K562 (cell line): ENCODE results near the gene SLC10A4. TPM values are rescaled to one million over a fixed set of nuclear protein-coding genes. Genes with fewer than 3 reads are reported as not detected.
A peak's percentile ranks its signal among the peaks of the same experiment; 100 is the strongest.
"Not testable (repeated sequence)": the region's sequence is repeated elsewhere in the genome, so short reads cannot be mapped to it uniquely, and the experiment has no call there.

Experiments used
- ATAC-seq: fragments of 200-7000 bp; cut with Tn5 transposase; 3 replicates; pipeline ENCODE4 v1.9.1; 2020; ENCODE audit warnings: moderate library complexity
- BruUV-seq: library from RNA; stranded (reverse); fragments of 400-500 nt; replicated peaks from 2 replicates; lab custom pipeline; 2021; lab: Mats Ljungman, UMichigan
- CTCF ChIA-PET: fragments of 300-600 bp; formaldehyde crosslinking; extraction: SDS; loops from one replicate; lab custom pipeline; 2021; ENCODE audit warnings: low intra/inter-chr PET ratio; lab: Yijun Ruan, JAX
- POLR2A ChIA-PET: fragments of 300-600, 350-650 bp; sonication (Branson Sonifier 250); formaldehyde crosslinking; extraction: SDS; loops from one replicate; lab custom pipeline; 2021; ENCODE audit warnings: antibody characterized with exemption, inconsistent platforms; lab: Yijun Ruan, JAX
- DNase-seq, 4 experiments: peaks; one replicate each; pipeline versions ENCODE4 v3.0.0 to v3.0.0-alpha.2; 2011 to 2018; ENCODE audit warnings: low spot score in 3 of 4, mixed read lengths in 3 of 4; ENCODE audit errors: extremely low read depth in 1 of 4
- FAIRE-seq: peaks from 2 replicates; lab custom pipeline; 2011; peaks lifted over from hg19 to GRCh38; lab: Jason Lieb, UNC
- H2AFZ ChIP-seq: 2 replicates; pipeline ENCODE4 v1.6.0; 2011; ENCODE audit warnings: low read depth, low read length, control low read depth, inconsistent platforms
- H3K27ac ChIP-seq: fragments of 200-600 bp; 3 replicates; pipeline ENCODE4 v1.8.0; 2011; ENCODE audit warnings: low read depth, mild to moderate bottlenecking, control low read depth, inconsistent platforms, low read length, moderate library complexity, mixed read lengths; ENCODE audit errors: extremely low read depth
- H3K27me3 ChIP-seq, 2 experiments: fragments of 300-600 bp in 1 of 2; 2 replicates in 1 of 2; 3 replicates in 1 of 2; pipeline versions ENCODE4 v1.6.0 to v1.8.0; 2011; ENCODE audit warnings: inconsistent platforms in 2 of 2, low read length in 2 of 2, mild to moderate bottlenecking in 1 of 2, mixed read lengths in 1 of 2, moderate library complexity in 1 of 2; ENCODE audit not compliant: control insufficient read depth in 2 of 2, insufficient read depth in 2 of 2
- H3K36me3 ChIP-seq: fragments of 300-600 bp; 3 replicates; pipeline ENCODE4 v1.8.0; 2011; ENCODE audit warnings: mild to moderate bottlenecking, low read length, inconsistent platforms; ENCODE audit not compliant: control insufficient read depth, insufficient read depth
- H3K4me1 ChIP-seq, 2 experiments: fragments of 200-600 bp in 1 of 2; replicated peaks in 1 of 2; 2 replicates in 1 of 2; 3 replicates in 1 of 2; pipeline versions ENCODE4 v1.5.1 to v1.8.0; 2011; ENCODE audit warnings: inconsistent platforms in 2 of 2, low read length in 2 of 2, mild to moderate bottlenecking in 1 of 2, mixed read lengths in 1 of 2, moderate library complexity in 1 of 2; ENCODE audit not compliant: control insufficient read depth in 2 of 2, insufficient read depth in 2 of 2
- H3K4me2 ChIP-seq: 2 replicates; pipeline ENCODE4 v1.6.1; 2011; ENCODE audit warnings: low read length, control low read depth, inconsistent platforms, mixed read lengths; ENCODE audit not compliant: insufficient read depth
- H3K4me3 ChIP-seq: fragments of 200-600 bp; sonication (generic), shearing (Covaris generic); 2 replicates; pipeline ENCODE4 v1.5.1; 2016; ENCODE audit warnings: control low read depth, inconsistent platforms
- H3K79me2 ChIP-seq: fragments of 200-600 bp; 3 replicates; pipeline ENCODE4 v1.8.0; 2011; ENCODE audit warnings: low read length, inconsistent platforms; ENCODE audit not compliant: control insufficient read depth, insufficient read depth
- H3K9ac ChIP-seq, 2 experiments: 2 replicates each; pipeline versions ENCODE4 v1.6.0 to v1.6.1; 2011; ENCODE audit warnings: low read depth in 2 of 2, low read length in 2 of 2, control low read depth in 1 of 2, inconsistent platforms in 1 of 2, mild to moderate bottlenecking in 1 of 2, mixed read lengths in 1 of 2; ENCODE audit not compliant: insufficient read depth in 1 of 2
- H3K9me1 ChIP-seq: one replicate; pipeline ENCODE4 v1.6.0; 2011; ENCODE audit warnings: inconsistent platforms, mild to moderate bottlenecking, low read length, moderate library complexity; ENCODE audit not compliant: control insufficient read depth, insufficient read depth
- H3K9me3 ChIP-seq: replicated peaks from 2 replicates; pipeline ENCODE4 v1.5.1; 2011; ENCODE audit warnings: low read depth, low read length, inconsistent platforms; ENCODE audit not compliant: control insufficient read depth, insufficient read depth
- H4K20me1 ChIP-seq: replicated peaks from 2 replicates; pipeline ENCODE4 v1.6.1; 2011; ENCODE audit warnings: low read length, inconsistent platforms, mixed read lengths; ENCODE audit not compliant: control insufficient read depth, insufficient read depth
- CC2D1A ChIP-seq: fragments of 450-650 bp; IDR thresholded peaks from 2 replicates; pipeline ENCODE4 v1.6.1; 2017; ENCODE audit warnings: mild to moderate bottlenecking
- CHD2 ChIP-seq: IDR thresholded peaks from 2 replicates; pipeline ENCODE4 v1.6.1; 2011; ENCODE audit warnings: low read depth, low read length
- CREM ChIP-seq: IDR thresholded peaks from 2 replicates; pipeline ENCODE4 v1.6.1; 2014; ENCODE audit warnings: antibody characterized with exemption, low read depth
- L3MBTL2 ChIP-seq: fragments of 450-650 bp; IDR thresholded peaks from 2 replicates; pipeline ENCODE4 v1.6.1; 2016; ENCODE audit warnings: mild to moderate bottlenecking, moderate library complexity
- NRF1 ChIP-seq, 2 experiments: fragments of 450-650 bp; IDR thresholded peaks in 1 of 2; conservative IDR thresholded peaks in 1 of 2; 2 replicates each; pipeline ENCODE4 v1.6.1; 2014; ENCODE audit warnings: mild to moderate bottlenecking in 2 of 2
- SPI1 ChIP-seq: IDR thresholded peaks from 2 replicates; pipeline ENCODE4 v1.6.1; 2011; ENCODE audit warnings: low read depth, low read length, control low read depth, borderline replicate concordance
- ZNF766 ChIP-seq: fragments of 200-800 bp; sonication (Bioruptor generic); conservative IDR thresholded peaks from 2 replicates; pipeline ENCODE4 v1.6.1; 2016; ENCODE audit warnings: missing genetic modification characterization, missing compliant biosample characterization
- WGBS: fragments of 100-300 bp; shearing (Covaris generic); methylation state at CpG from one replicate; pipeline ENCODE4 v1.1.6; 2016; ENCODE audit warnings: low coverage, mixed read lengths; ENCODE audit not compliant: insufficient coverage; ENCODE audit errors: missing lambda C conversion rate; 5-methylcytosine and 5-hydroxymethylcytosine counted together
- in situ Hi-C: fragments of 300-500 bp; cut with MboI; formaldehyde crosslinking; loops from 4 replicates; pipeline ENCODE4 v1.15.0; 2018; ENCODE audit warnings: inconsistent platforms, mixed read lengths
- intact Hi-C: fragments of 100-400 bp; cut with micrococcal nuclease; formaldehyde crosslinking; loops from 2 replicates; pipeline ENCODE4 v1.14.2; 2022
- polyA plus RNA-seq, 8 experiments: library from polyadenylated mRNA; depleted of rRNA in 4 of 8; stranded (reverse) in 5 of 8; unstranded in 3 of 8; fragments of >200 nt; fragmentation: Nextera tagmentation in 2 of 8; fragmentation: Illumina TruSeq in 1 of 8; extraction: Ambion mirVana in 2 of 8; extraction: Trizol in 1 of 8; gene quantifications; 2 replicates each; pipeline versions ENCODE4 v1.2.1 to v1.2.3, GENCODE V29; 2011 to 2014; ENCODE audit warnings: inconsistent platforms in 1 of 8, missing spikeins in 1 of 8
- total RNA-seq, 7 experiments: library from RNA; depleted of rRNA in 6 of 7; stranded (reverse); fragments of >200 nt in 6 of 7; fragmentation: Illumina TruSeq in 2 of 7; extraction: Trizol in 2 of 7; gene quantifications; 2 replicates each; pipeline versions ENCODE4 v1.2.1 to v1.2.3, GENCODE V29; 2011 to 2021; ENCODE audit warnings: low replicate concordance in 1 of 7
- TF ChIP-seq, protein P1 (sequence below): fragments of 450-650 bp; IDR thresholded peaks from 2 replicates; pipeline ENCODE4 v1.6.1; 2016

The SLC10A4 gene
- total and polyA plus RNA-seq, 9 of the 15 experiments (the other 6 are each of a cell fraction or from before 2014, with no cell fraction given) = 2.5 to 16.9 (median 9.3) TPM

GRCh38 chr4:48440914-48441313 lies 42.2 kb upstream of the SLC10A4 start:
- FAIRE-seq = peak; percentile 49

More at GRCh38 chr4:48440914-48441313, 42.2 kb upstream of the SLC10A4 start:
- DNase-seq (peak in 1 of 4 experiments; percentile 18), ATAC-seq (peak; percentile 52)
- H3K27ac ChIP-seq, H3K4me3 ChIP-seq, CTCF ChIA-PET, in situ Hi-C loops, H3K9ac ChIP-seq, H2AFZ ChIP-seq, H3K79me2 ChIP-seq, H3K36me3 ChIP-seq, BruUV-seq, H4K20me1 ChIP-seq, H3K9me3 ChIP-seq, H3K27me3 ChIP-seq, H3K9me1 ChIP-seq, H3K4me1 ChIP-seq, H3K4me2 ChIP-seq: not testable (repeated sequence)
- TF ChIP-seq, protein P1, sequence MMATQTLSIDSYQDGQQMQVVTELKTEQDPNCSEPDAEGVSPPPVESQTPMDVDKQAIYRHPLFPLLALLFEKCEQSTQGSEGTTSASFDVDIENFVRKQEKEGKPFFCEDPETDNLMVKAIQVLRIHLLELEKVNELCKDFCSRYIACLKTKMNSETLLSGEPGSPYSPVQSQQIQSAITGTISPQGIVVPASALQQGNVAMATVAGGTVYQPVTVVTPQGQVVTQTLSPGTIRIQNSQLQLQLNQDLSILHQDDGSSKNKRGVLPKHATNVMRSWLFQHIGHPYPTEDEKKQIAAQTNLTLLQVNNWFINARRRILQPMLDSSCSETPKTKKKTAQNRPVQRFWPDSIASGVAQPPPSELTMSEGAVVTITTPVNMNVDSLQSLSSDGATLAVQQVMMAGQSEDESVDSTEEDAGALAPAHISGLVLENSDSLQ = peak; percentile 34; the same call in 1 of the 2 replicates
- TF ChIP-seq NRF1 (conservative IDR thresholded peaks at IDR 0.05 in 1 of 2, IDR thresholded peaks at IDR 0.05 in 1 of 2) (0 out of 4 replicates have a peak, but pooled peaks have one; percentile 22 to 23), CREM (peak; percentile 37; the same call in 1 of the 2 replicates), SPI1 (peak; percentile 20; the same call in 1 of the 2 replicates), ZNF766 (CRISPR knock-in tag) (peak; percentile 73), CHD2 (peak; percentile 78), L3MBTL2 (peak; percentile 53), CC2D1A (0 out of 2 replicates have a peak, but pooled peaks have one; percentile 31)
- POLR2A ChIA-PET = interaction anchor here (0.7 to 1.2 kb wide), 3 partner anchors 10 to 43 kb away, joined by 3 to 4 read pairs (median 3); no protein-coding TSS in a partner anchor
- 9% methylated on average over 5 of the region's 5 CpGs for WGBS
- intact Hi-C loops = loop anchor here (10.0 kb wide), 1 partner anchor 316 kb away; no protein-coding TSS in a partner anchor
